GM18507 (cell line): ENCODE data around the gene DLL1.

Experiments used
- DNase-seq: peaks from one replicate; pipeline ENCODE4 v3.0.0; 2011; ENCODE audit warnings: low read depth; ENCODE audit not compliant: insufficient read length; ENCODE audit errors: extremely low spot score
- FAIRE-seq: peaks from 2 replicates; lab custom pipeline; 2011; peaks lifted over from hg19 to GRCh38; lab: Jason Lieb, UNC

The DLL1 gene

GRCh38 chr6:170254315-170255213 lies 36.3 kb downstream of the DLL1 start:
- DNase-seq (no peak), FAIRE-seq (no peak)

DNA sequence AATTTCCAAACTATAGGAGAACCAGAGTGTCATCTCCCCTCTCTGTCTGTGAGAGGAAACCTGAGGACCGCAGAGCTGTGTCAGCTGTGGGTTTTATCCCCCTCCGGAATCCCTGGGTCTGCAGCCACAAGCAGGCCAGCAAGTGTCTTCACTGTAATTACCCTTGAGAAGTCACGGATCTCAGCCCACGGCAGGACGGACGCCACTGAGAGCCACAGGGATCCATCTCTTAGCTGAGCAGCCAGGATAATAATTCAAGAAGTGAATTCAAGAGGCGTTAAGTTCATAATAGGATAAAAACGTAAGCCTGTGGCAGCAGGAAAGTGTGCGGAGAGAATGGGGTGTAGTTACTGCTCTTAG lies 37.0 kb downstream of the DLL1 start:
- no peak for DNase-seq
- FAIRE-seq: no peak

- DNase-seq (no peak), FAIRE-seq (no peak)
Measured at GRCh38 chr6:170253226-170253909, 37.5 kb downstream of the DLL1 start.

DNA sequence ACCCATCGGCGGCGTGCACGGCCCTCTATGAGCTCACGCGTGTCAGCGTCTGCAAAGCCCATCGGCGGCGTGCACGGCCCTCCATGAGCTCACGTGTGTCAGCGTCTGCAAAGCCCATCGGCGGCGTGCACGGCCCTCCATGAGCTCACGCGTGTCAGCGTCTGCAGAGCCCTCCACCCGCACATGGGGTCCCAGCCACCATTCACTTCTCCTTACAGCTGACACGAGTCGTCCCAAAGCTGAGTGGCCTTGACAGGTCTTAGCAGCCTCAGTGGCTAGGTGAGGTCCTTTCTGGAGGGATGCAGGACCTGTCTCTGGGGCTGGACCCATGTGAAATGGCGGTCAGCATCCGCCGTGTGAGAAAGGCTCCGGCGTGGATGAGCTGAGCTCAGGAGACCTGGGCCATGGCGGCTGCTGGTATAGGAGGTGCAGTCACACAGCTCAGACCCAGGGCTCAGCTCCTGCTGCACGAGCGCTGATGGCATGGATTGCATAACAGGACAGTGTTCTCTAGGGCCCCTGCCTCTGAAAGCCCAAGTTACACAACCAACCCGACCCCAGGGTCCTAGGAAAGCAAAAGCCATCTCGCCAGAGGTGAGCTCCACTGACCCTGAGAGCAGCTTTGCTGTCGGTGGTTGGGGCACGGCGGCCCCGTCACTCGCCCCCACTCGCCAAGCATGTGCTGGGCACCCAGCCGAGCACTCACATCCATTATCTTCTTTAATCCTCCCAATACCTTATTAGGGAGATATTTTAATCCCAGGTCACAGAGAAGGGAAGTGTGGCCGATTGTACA lies 38.9 kb downstream of the DLL1 start:
- FAIRE-seq (no peak), DNase-seq (no peak)

- FAIRE-seq: no peak
- DNase-seq: no peak
Measured at GRCh38 chr6:170250981-170251775, 39.7 kb downstream of the DLL1 start.

GRCh38 chr6:170250455-170250854 lies 40.4 kb downstream of the DLL1 start:
- FAIRE-seq (no peak), DNase-seq (no peak)

GRCh38 chr6:170249817-170250216 lies 41.1 kb downstream of the DLL1 start:
- DNase-seq: no peak
- no peak for FAIRE-seq

GRCh38 chr6:170248861-170249600 lies 41.8 kb downstream of the DLL1 start:
- no peak for DNase-seq
- FAIRE-seq: no peak

DNA sequence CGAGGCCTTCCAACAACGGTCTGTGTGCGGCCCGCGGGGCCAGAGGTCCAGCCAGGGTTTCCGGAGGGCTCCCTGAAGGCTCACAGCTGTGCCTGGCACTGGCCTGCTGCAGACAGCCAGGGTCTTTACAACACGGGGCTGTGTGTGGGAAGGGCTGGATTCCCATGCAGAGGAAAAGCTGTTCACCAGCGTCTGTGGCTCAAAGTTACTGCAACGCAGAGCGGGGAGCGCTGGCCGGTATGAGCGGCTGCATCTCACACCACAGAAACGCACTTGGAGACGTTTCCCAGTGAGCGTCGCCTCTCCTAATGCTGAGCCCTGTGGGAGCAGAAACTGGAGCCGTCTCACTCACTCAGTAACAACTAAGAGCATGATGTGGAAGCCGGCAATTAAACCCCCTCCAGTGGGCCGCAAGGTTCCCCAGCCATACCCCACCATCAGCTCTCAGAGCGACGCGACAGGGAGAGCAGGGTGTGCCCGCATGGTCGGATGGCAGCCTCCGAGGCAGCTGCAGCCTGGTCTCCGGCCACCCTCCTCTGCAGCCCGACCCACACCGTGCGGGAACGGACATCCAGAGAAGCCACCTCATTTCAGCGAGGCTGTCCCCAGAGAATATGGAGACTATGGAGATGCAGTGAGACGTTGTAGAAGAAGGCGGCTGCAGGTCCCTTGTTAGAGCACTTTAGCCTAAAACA lies 42.6 kb downstream of the DLL1 start:
- DNase-seq: no peak
- no peak for FAIRE-seq

- DNase-seq: no peak
- FAIRE-seq: no peak
Measured at GRCh38 chr6:170247178-170247701, 43.6 kb downstream of the DLL1 start.

GRCh38 chr6:170245475-170245992 lies 45.3 kb downstream of the DLL1 start:
- no peak for FAIRE-seq
- no peak for DNase-seq

DNA sequence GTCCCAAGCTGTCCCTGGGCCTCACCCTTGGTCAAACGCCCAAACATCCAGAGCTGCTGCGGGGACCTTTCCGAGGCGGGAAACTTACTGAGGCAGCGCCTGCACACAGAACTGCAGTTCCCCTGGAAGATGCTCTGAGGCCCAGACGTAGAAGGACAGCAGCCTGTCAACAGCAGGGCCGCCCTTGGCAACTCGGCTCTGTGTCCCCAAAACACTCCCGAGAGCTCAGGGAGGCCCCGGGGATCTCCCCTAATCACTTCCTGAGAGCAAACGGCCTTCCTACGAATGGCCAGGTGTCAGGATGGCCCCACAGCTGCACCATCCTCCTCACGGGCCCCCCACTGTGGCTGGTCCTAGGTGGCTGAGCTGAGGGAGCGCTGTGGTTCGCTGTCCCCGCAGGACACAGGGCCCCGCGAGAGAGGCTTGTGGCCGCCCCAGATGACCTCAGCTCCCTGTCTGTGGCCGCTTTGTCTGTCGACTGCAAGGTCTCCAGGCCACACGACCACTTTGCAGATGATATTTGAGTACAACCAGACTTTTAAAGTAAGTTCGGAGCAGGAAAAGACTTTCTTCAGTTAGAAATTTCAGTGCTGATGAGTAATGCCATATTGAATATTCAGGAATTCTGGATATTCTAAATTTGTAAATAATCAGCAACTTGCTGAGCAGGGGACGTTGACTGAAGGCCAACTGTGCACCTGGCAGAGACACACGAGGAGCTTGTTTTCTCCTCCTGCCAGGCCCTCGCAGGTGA lies 46.0 kb downstream of the DLL1 start:
- FAIRE-seq: no peak
- no peak for DNase-seq

- DNase-seq (no peak), FAIRE-seq (no peak)
Measured at GRCh38 chr6:170243791-170244291, 47.0 kb downstream of the DLL1 start.

GRCh38 chr6:170243386-170243785 lies 47.5 kb downstream of the DLL1 start:
- DNase-seq: no peak
- FAIRE-seq: no peak

- FAIRE-seq: no peak
- DNase-seq: no peak
Measured at GRCh38 chr6:170238741-170239565, 51.9 kb downstream of the DLL1 start.
